Measurements from ENCODE around the gene ADAMTS6.

- TF ChIP-seq POLR2AphosphoS5 (IDR thresholded peaks at IDR 0.05; ENCODE audit: low read depth) = no peak
- no peak for TF ChIP-seq ETS1 (IDR thresholded peaks at IDR 0.05)
- no peak for TF ChIP-seq EZH2 (IDR thresholded peaks at IDR 0.05; ENCODE audit: low read depth, unreplicated experiment)
Observed at GRCh38 chr5:65127161-65127901, 354.4 kb downstream of the ADAMTS6 start.

All from GM23338 (cell line).